ENCODE results near the gene RSBN1L. TPM values are rescaled to one million over a fixed set of nuclear protein-coding genes. Genes with fewer than 3 reads are reported as not detected.
A peak's percentile ranks its signal among the peaks of the same experiment; 100 is the strongest.

Gene RSBN1L
- polyA plus RNA-seq, 1 donor from 2014 or later = 24.7 TPM

DNA sequence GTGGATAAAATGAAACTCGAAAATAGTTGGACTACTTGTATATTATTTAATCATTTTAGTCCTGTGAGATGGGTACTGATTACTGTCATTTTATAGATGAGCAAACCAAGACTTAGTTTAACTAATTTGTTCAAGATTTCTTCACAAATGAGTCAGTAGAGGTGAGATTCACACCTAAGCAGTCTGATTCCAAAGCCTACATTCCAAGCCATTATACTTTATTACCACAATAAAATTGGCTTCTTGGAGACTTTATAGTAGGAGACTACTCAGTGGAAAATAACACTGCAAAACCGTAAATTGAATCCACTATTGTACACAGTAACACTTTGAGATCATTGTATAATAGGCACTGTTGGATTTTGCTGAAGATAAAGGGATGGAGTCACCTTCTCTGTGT lies 104.5 kb downstream of the RSBN1L start:
- Histone ChIP-seq H4K20me1 (ENCODE audit: insufficient read depth) (no peaks in the 10 kb centered on the region), H3K9me2 (ENCODE audit: insufficient read depth, low read length) (no peaks in the 10 kb centered on the region), H3K79me2 (replicated peaks; ENCODE audit: insufficient read depth, low read length) (peaks cover 61% of the 10 kb centered on the region), H2AFZ (ENCODE audit: low read depth, low read length) (no peak overlapping the region), H3K36me3 (ENCODE audit: insufficient read depth, low read length) (no peaks in the 10 kb centered on the region), H3K4me3 (ENCODE audit: low read length) (peak overlapping the region; percentile 77), H3K9me3 (ENCODE audit: low read length) (no peaks in the 10 kb centered on the region), H3K9ac (ENCODE audit: low read length) (no peak overlapping the region), H3K27me3 (ENCODE audit: insufficient read depth, low read depth, low read length) (no peaks in the 10 kb centered on the region), H3F3A (ENCODE audit: insufficient read depth, low read length, poor library complexity, severe bottlenecking) (peaks cover 7% of the 10 kb centered on the region), H3K4me2 (ENCODE audit: low read length) (no peak overlapping the region), H3K27ac (ENCODE audit: low read length) (no peak overlapping the region)
- TF ChIP-seq TAF1 (IDR thresholded peaks at IDR 0.05; ENCODE audit: low read depth) = no peak

DNA sequence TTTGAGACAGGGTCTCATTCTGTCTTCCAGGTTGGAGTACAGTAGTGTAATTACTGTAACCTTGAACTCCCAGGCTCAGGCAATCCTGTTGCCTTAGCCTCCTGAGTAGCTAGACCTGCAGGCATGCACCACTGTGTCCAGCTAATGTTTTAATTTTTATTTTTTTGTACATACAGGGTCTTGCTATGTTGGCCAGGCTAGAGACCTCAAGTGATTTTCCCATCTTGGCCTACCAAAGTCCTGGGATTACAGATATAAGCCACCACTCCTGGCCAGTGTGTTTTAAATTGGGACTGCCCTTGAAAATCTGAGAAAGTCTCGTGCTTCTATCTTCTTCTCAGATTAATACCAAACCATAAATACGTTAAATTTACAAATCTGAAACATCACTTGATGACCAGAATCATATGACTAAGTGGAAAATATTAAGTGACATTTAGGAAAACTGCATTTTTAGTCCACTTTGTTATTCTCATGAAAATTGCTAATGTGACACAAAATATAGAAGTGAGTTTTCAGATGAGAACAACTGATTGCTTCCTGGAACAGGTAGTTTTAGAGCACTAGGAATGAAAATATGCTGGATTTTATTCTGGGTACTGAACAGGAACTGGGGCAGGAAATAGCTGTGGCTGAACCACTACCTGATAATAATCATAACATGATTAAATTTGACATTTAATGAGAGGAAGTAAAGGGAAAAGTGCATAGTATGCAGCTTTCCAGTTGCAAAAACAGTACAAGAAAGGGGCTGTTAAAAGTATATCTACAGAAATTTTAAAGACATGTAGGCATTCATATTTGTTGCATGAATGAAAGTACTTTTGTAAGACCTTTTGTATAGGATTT lies 106.5 kb downstream of the RSBN1L start:
- H3K27ac ChIP-seq (ENCODE audit: low read length) = no peak overlapping the region
- H3K4me2 ChIP-seq (ENCODE audit: low read length) = no peak overlapping the region
- no peak overlapping the region for H2AFZ ChIP-seq (ENCODE audit: low read depth, low read length)
- no peaks in the 10 kb centered on the region for H3K36me3 ChIP-seq (ENCODE audit: insufficient read depth, low read length)
- TF ChIP-seq, protein P1, sequence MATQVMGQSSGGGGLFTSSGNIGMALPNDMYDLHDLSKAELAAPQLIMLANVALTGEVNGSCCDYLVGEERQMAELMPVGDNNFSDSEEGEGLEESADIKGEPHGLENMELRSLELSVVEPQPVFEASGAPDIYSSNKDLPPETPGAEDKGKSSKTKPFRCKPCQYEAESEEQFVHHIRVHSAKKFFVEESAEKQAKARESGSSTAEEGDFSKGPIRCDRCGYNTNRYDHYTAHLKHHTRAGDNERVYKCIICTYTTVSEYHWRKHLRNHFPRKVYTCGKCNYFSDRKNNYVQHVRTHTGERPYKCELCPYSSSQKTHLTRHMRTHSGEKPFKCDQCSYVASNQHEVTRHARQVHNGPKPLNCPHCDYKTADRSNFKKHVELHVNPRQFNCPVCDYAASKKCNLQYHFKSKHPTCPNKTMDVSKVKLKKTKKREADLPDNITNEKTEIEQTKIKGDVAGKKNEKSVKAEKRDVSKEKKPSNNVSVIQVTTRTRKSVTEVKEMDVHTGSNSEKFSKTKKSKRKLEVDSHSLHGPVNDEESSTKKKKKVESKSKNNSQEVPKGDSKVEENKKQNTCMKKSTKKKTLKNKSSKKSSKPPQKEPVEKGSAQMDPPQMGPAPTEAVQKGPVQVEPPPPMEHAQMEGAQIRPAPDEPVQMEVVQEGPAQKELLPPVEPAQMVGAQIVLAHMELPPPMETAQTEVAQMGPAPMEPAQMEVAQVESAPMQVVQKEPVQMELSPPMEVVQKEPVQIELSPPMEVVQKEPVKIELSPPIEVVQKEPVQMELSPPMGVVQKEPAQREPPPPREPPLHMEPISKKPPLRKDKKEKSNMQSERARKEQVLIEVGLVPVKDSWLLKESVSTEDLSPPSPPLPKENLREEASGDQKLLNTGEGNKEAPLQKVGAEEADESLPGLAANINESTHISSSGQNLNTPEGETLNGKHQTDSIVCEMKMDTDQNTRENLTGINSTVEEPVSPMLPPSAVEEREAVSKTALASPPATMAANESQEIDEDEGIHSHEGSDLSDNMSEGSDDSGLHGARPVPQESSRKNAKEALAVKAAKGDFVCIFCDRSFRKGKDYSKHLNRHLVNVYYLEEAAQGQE (IDR thresholded peaks at IDR 0.05; ENCODE audit: borderline replicate concordance) = no peak
- TF ChIP-seq EP300 (conservative IDR thresholded peaks at IDR 0.05; ENCODE audit: poor library complexity, severe bottlenecking) = no peak
- H4K20me1 ChIP-seq (ENCODE audit: insufficient read depth) = no peaks in the 10 kb centered on the region
- H3F3A ChIP-seq (ENCODE audit: insufficient read depth, low read length, poor library complexity, severe bottlenecking) = peaks cover 7% of the 10 kb centered on the region
- H3K9me3 ChIP-seq (ENCODE audit: low read length) = no peaks in the 10 kb centered on the region
- peaks cover 56% of the 10 kb centered on the region for H3K79me2 ChIP-seq (replicated peaks; ENCODE audit: insufficient read depth, low read length)
- no peak overlapping the region for H3K9ac ChIP-seq (ENCODE audit: low read length)
- H3K27me3 ChIP-seq (ENCODE audit: insufficient read depth, low read depth, low read length) = no peaks in the 10 kb centered on the region
- no peaks in the 10 kb centered on the region for H3K9me2 ChIP-seq (ENCODE audit: insufficient read depth, low read length)
- H3K4me3 ChIP-seq (ENCODE audit: low read length) = no peak overlapping the region

DNA sequence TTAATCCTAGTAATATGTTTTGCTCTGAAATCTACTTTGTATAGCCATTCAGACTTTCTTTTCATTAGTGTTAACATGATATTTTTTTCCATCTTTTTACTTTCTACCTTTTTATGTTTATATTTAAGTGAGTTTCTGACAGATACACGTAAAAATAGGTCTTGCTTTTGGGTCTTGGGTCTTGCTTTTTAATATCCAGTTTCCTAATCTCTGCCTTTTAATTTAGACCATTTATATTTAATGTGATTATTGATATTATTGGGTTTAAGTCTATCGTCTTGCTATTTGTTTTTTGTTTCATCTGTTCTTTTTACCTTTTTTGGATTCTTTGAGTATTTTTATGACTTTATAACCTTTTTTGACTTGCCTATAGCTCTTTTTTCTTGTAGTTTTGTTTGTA lies 110.2 kb downstream of the RSBN1L start:
- no peaks in the 10 kb centered on the region for H3K9me2 ChIP-seq (ENCODE audit: insufficient read depth, low read length)
- H3K4me3 ChIP-seq (ENCODE audit: low read length) = no peak overlapping the region
- no peaks in the 10 kb centered on the region for H3F3A ChIP-seq (ENCODE audit: insufficient read depth, low read length, poor library complexity, severe bottlenecking)
- H3K9me3 ChIP-seq (ENCODE audit: low read length) = no peaks in the 10 kb centered on the region
- no peaks in the 10 kb centered on the region for H4K20me1 ChIP-seq (ENCODE audit: insufficient read depth)
- H3K79me2 ChIP-seq (replicated peaks; ENCODE audit: insufficient read depth, low read length) = peaks cover 50% of the 10 kb centered on the region
- no peak overlapping the region for H3K9ac ChIP-seq (ENCODE audit: low read length)
- H2AFZ ChIP-seq (ENCODE audit: low read depth, low read length) = no peak overlapping the region
- no peaks in the 10 kb centered on the region for H3K36me3 ChIP-seq (ENCODE audit: insufficient read depth, low read length)
- TF ChIP-seq RAD21 (conservative IDR thresholded peaks at IDR 0.05) = no peak
- no peak for TF ChIP-seq POLR2AphosphoS5 (IDR thresholded peaks at IDR 0.05)
- no peak for TF ChIP-seq EP300 (conservative IDR thresholded peaks at IDR 0.05; ENCODE audit: poor library complexity, severe bottlenecking)
- TF ChIP-seq MXI1 (conservative IDR thresholded peaks at IDR 0.05; ENCODE audit: poor library complexity, severe bottlenecking) = no peak
- no peak for TF ChIP-seq TAF1 (IDR thresholded peaks at IDR 0.05; ENCODE audit: low read depth)
- no peak for TF ChIP-seq SMC3 (conservative IDR thresholded peaks at IDR 0.05; ENCODE audit: poor library complexity)
- TF ChIP-seq, protein P1 (IDR thresholded peaks at IDR 0.05; ENCODE audit: borderline replicate concordance) = no peak
- TF ChIP-seq, protein P2, sequence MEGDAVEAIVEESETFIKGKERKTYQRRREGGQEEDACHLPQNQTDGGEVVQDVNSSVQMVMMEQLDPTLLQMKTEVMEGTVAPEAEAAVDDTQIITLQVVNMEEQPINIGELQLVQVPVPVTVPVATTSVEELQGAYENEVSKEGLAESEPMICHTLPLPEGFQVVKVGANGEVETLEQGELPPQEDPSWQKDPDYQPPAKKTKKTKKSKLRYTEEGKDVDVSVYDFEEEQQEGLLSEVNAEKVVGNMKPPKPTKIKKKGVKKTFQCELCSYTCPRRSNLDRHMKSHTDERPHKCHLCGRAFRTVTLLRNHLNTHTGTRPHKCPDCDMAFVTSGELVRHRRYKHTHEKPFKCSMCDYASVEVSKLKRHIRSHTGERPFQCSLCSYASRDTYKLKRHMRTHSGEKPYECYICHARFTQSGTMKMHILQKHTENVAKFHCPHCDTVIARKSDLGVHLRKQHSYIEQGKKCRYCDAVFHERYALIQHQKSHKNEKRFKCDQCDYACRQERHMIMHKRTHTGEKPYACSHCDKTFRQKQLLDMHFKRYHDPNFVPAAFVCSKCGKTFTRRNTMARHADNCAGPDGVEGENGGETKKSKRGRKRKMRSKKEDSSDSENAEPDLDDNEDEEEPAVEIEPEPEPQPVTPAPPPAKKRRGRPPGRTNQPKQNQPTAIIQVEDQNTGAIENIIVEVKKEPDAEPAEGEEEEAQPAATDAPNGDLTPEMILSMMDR (IDR thresholded peaks at IDR 0.05; ENCODE audit: poor library complexity, severe bottlenecking) = no peak
- TF ChIP-seq EZH2 (IDR thresholded peaks at IDR 0.05; ENCODE audit: borderline replicate concordance, insufficient read depth, low read length, poor library complexity, severe bottlenecking) = no peak
- no peaks in the 10 kb centered on the region for H3K27me3 ChIP-seq (ENCODE audit: insufficient read depth, low read depth, low read length)
- H3K4me2 ChIP-seq (ENCODE audit: low read length) = no peak overlapping the region
- H3K27ac ChIP-seq (ENCODE audit: low read length) = no peak overlapping the region
